Panc1 (cell line): ENCODE data around the gene SLC36A3. TPM values are rescaled to one million over a fixed set of nuclear protein-coding genes. Genes with fewer than 3 reads are reported as not detected.

Experiments used
- ATAC-seq: fragments of 200-7000 bp; cut with Tn5 transposase; 2 replicates; pipeline ENCODE4 v1.9.1; 2020; ENCODE audit warnings: mild to moderate bottlenecking, moderate library complexity
- BruUV-seq: library from RNA; stranded (reverse); fragments of 400-500 nt; replicated peaks from 2 replicates; lab custom pipeline; 2021; lab: Mats Ljungman, UMichigan
- CTCF ChIA-PET: fragments of 300-600 bp; sonication (Branson Sonifier 250); formaldehyde crosslinking; loops from one replicate; lab custom pipeline; 2022; ENCODE audit warnings: antibody characterized with exemption; lab: Charles Lee
- POLR2A ChIA-PET: fragments of 300-600 bp; sonication (Branson Sonifier 250); formaldehyde crosslinking; loops from one replicate; lab custom pipeline; 2022; ENCODE audit warnings: antibody characterized with exemption; lab: Charles Lee
- DNase-seq: peaks from one replicate; pipeline ENCODE4 v3.0.0-alpha.2; 2010; ENCODE audit warnings: low read depth, low spot score
- H3K27ac ChIP-seq: 2 replicates; pipeline ENCODE4 v1.5.1; 2011; ENCODE audit warnings: mild to moderate bottlenecking, low read length, inconsistent platforms
- H3K27me3 ChIP-seq: fragments of 200-500 bp; sonication (Bioruptor generic); 2 replicates; pipeline ENCODE4 v1.6.0; 2014; ENCODE audit warnings: low read length, inconsistent platforms; ENCODE audit not compliant: control insufficient read depth, insufficient read depth
- H3K36me3 ChIP-seq: fragments of 200-500 bp; sonication (Bioruptor generic); 2 replicates; pipeline ENCODE4 v1.5.1; 2014; ENCODE audit warnings: inconsistent platforms, mild to moderate bottlenecking, low read length, moderate library complexity; ENCODE audit not compliant: control insufficient read depth, insufficient read depth
- H3K4me1 ChIP-seq: 2 replicates; pipeline ENCODE4 v1.5.1; 2011; ENCODE audit warnings: inconsistent platforms, mild to moderate bottlenecking, low read length, moderate library complexity; ENCODE audit not compliant: control insufficient read depth, insufficient read depth
- H3K4me3 ChIP-seq, 2 experiments: 2 replicates each; pipeline ENCODE4 v1.5.1; 2011 to 2012; ENCODE audit warnings: low read depth in 2 of 2, low read length in 2 of 2, mild to moderate bottlenecking in 2 of 2, inconsistent platforms in 1 of 2, moderate library complexity in 1 of 2
- H3K9me3 ChIP-seq: fragments of 200-500 bp; sonication (Bioruptor generic); 2 replicates; pipeline ENCODE4 v1.5.1; 2014; ENCODE audit warnings: low read depth, mild to moderate bottlenecking, inconsistent platforms, low read length, moderate library complexity; ENCODE audit not compliant: control insufficient read depth, insufficient read depth
- CTCF ChIP-seq: fragments of 450-650 bp; IDR thresholded peaks from 2 replicates; pipeline ENCODE4 v1.5.1; 2017; ENCODE audit warnings: mild to moderate bottlenecking
- POLR2AphosphoS5 ChIP-seq: IDR thresholded peaks from 2 replicates; pipeline ENCODE4 v1.6.1; 2012; ENCODE audit warnings: mild to moderate bottlenecking, low read depth, low read length, moderate library complexity
- REST ChIP-seq, 2 experiments: IDR thresholded peaks; 2 replicates each; pipeline ENCODE4 v1.6.1; 2011 to 2012; ENCODE audit warnings: low read depth in 2 of 2, control low read depth in 1 of 2, low read length in 1 of 2, mild to moderate bottlenecking in 1 of 2, moderate library complexity in 1 of 2; ENCODE audit not compliant: insufficient read depth in 1 of 2
- SIN3A ChIP-seq: IDR thresholded peaks from 2 replicates; pipeline ENCODE4 v1.6.1; 2012; ENCODE audit warnings: low read depth, mild to moderate bottlenecking, low read length, moderate library complexity, borderline replicate concordance; ENCODE audit not compliant: insufficient read depth
- TCF7L2 ChIP-seq: IDR thresholded peaks from 2 replicates; pipeline ENCODE4 v1.6.1; 2011; ENCODE audit warnings: mild to moderate bottlenecking, low read depth, low read length, inconsistent platforms
- in situ Hi-C: cut with HindIII; loops from 2 replicates; pipeline ENCODE4 v1.10.0; 2016; ENCODE audit warnings: low sequenced_read_pairs, low pct_unique_long_range_greater_than_20kb
- intact Hi-C: fragments of 100-400 bp; cut with micrococcal nuclease; formaldehyde crosslinking; loops from one replicate; pipeline ENCODE4 v1.10.0; 2022; ENCODE audit not compliant: unreplicated experiment
- total RNA-seq: library from RNA; stranded (reverse); gene quantifications from one replicate; pipeline ENCODE4 v1.2.1, GENCODE V29; 2021; ENCODE audit not compliant: unreplicated experiment

SLC36A3 gene
- total RNA-seq, 1 experiment from 2014 or later, result not detected

DNA sequence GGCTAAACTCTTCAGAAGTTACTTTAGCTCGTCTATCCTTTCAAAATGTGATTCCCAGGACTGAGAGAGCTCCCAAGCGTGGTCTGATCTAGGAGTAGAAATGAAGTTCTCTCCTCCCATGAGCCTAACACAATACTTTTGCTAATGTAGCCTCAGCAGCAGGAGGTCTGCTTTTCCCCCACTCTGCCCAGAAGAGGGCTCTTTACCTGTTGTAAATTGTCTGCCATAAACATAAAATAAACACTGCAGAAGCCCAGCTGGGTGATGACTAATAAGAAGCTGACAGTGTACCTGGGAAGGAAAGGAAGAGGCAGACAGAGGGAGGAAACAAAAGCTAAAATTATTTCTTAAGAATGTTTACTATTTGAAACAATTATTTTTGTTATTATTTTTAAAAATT lies 15.4 kb downstream of the SLC36A3 start:
- no peak for DNase-seq
- Histone ChIP-seq H3K4me3 (no peak overlapping the region), H3K9me3 (no peaks in the 10 kb centered on the region), H3K4me1 (no peaks in the 10 kb centered on the region), H3K36me3 (no peaks in the 10 kb centered on the region), H3K27ac (no peak overlapping the region), H3K27me3 (no peaks in the 10 kb centered on the region)
- ATAC-seq, result peak; percentile 34; the same call in 1 of the 2 replicates
- intact Hi-C loops, result no loop called here
- in situ Hi-C loops, result no loop called here
- ChIA-PET CTCF (no interaction called here), POLR2A (no interaction called here)
- peak; percentile 40; the same call in 1 of the 2 replicates for TF ChIP-seq CTCF
- TF ChIP-seq SIN3A, result no peak
- BruUV-seq, result no TSS peak

GRCh38 chr5:151286246-151286645 lies 17.3 kb downstream of the SLC36A3 start:
- no peak for ATAC-seq
- no peak for DNase-seq
- Histone ChIP-seq H3K9me3 (no peaks in the 10 kb centered on the region), H3K36me3 (no peaks in the 10 kb centered on the region), H3K27me3 (no peaks in the 10 kb centered on the region), H3K4me3 (no peak overlapping the region), H3K4me1 (no peaks in the 10 kb centered on the region), H3K27ac (no peak overlapping the region)
- intact Hi-C loops (no loop called here), in situ Hi-C loops (no loop called here)
- TF ChIP-seq CTCF (no peak), REST (IDR thresholded peaks at IDR 0.05; ENCODE audit: insufficient read depth in 1 of 2, low read depth in 2 of 2, low read length in 1 of 2) (no peak)
- CTCF ChIA-PET, result no interaction called here
- no TSS peak for BruUV-seq
- POLR2A ChIA-PET, result no interaction called here

- Histone ChIP-seq H3K36me3 (no peaks in the 10 kb centered on the region), H3K27ac (no peak overlapping the region), H3K9me3 (no peaks in the 10 kb centered on the region), H3K4me3 (no peak overlapping the region), H3K27me3 (no peaks in the 10 kb centered on the region), H3K4me1 (no peaks in the 10 kb centered on the region)
- intact Hi-C loops, result no loop called here
- BruUV-seq, result no TSS peak
- in situ Hi-C loops, result no loop called here
- ChIA-PET CTCF (interaction anchor here (0.5 kb wide), 1 partner anchor 43 kb away, joined by 3 read pairs; no protein-coding TSS in a partner anchor), POLR2A (no interaction called here)
- ATAC-seq (no peak), DNase-seq (no peak)
- TF ChIP-seq SIN3A (no peak), REST (IDR thresholded peaks at IDR 0.05; ENCODE audit: insufficient read depth in 1 of 2, low read depth in 2 of 2, low read length in 1 of 2) (no peak), CTCF (no peak), TCF7L2 (no peak), POLR2AphosphoS5 (no peak)
Observed at GRCh38 chr5:151285683-151286082, 17.9 kb downstream of the SLC36A3 start.
